Measurements from ENCODE around the gene ABCB11. TPM values are rescaled to one million over a fixed set of nuclear protein-coding genes. Genes with fewer than 3 reads are reported as not detected.

Gene ABCB11
- total and polyA plus RNA-seq, 9 of the 15 experiments (the other 6 are each of a cell fraction or from before 2014, with no cell fraction given), result 0.04 to 0.51 (median 0.10) TPM; not detected in 1

- TF ChIP-seq SMARCB1 (IDR thresholded peaks at IDR 0.05; ENCODE audit: insufficient read length, low read depth) (peak; percentile 19), VEZF1 (CRISPR knock-in tag; IDR thresholded peaks at IDR 0.05) (0 out of 2 replicates have a peak, but pooled peaks have one; percentile 19), MED1 (CRISPR knock-in tag; IDR thresholded peaks at IDR 0.05; ENCODE audit: borderline replicate concordance) (no peak), HDAC2 (IDR thresholded peaks at IDR 0.05) (peak; percentile 51; the same call in 1 of the 2 replicates), THAP12 (CRISPR knock-in tag; IDR thresholded peaks at IDR 0.05) (no peak), KLF13 (tag; IDR thresholded peaks at IDR 0.05; ENCODE audit: borderline replicate concordance, low read depth) (no peak), MXD1 (CRISPR knock-in tag; IDR thresholded peaks at IDR 0.05; ENCODE audit: borderline replicate concordance, poor library complexity, severe bottlenecking) (no peak), EP400 (IDR thresholded peaks at IDR 0.05) (no peak; the same call in none of the 2 replicates), CUX1 (CRISPR knock-in tag; IDR thresholded peaks at IDR 0.05) (no peak), KLF16 (IDR thresholded peaks at IDR 0.05) (peak; percentile 72; the same call in 1 of the 2 replicates), TEAD4 (IDR thresholded peaks at IDR 0.05; ENCODE audit: low read length) (peak; percentile 90), TEAD4 (CRISPR knock-in tag; IDR thresholded peaks at IDR 0.05; ENCODE audit: borderline replicate concordance) (no peak), NCOA4 (IDR thresholded peaks at IDR 0.05; ENCODE audit: partially characterized antibody) (no peak), MEIS2 (IDR thresholded peaks at IDR 0.05; ENCODE audit: partially characterized antibody) (peak; percentile 89)
- TF ChIP-seq, protein P1, sequence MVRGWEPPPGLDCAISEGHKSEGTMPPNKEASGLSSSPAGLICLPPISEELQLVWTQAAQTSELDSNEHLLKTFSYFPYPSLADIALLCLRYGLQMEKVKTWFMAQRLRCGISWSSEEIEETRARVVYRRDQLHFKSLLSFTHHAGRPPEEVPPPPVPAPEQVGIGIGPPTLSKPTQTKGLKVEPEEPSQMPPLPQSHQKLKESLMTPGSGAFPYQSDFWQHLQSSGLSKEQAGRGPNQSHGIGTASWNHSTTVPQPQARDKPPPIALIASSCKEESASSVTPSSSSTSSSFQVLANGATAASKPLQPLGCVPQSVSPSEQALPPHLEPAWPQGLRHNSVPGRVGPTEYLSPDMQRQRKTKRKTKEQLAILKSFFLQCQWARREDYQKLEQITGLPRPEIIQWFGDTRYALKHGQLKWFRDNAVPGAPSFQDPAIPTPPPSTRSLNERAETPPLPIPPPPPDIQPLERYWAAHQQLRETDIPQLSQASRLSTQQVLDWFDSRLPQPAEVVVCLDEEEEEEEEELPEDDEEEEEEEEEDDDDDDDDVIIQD (CRISPR knock-in tag; IDR thresholded peaks at IDR 0.05), result no peak
Measured at GRCh38 chr2:169072163-169072925, 41.2 kb upstream of the ABCB11 start (continued).
